ENCODE measurements around the gene OR2Z1.
A peak's percentile ranks its signal among the peaks of the same experiment; 100 is the strongest.
"Not testable (repeated sequence)": the region's sequence is repeated elsewhere in the genome, so short reads cannot be mapped to it uniquely, and the experiment has no call there.

OR2Z1 gene

DNA sequence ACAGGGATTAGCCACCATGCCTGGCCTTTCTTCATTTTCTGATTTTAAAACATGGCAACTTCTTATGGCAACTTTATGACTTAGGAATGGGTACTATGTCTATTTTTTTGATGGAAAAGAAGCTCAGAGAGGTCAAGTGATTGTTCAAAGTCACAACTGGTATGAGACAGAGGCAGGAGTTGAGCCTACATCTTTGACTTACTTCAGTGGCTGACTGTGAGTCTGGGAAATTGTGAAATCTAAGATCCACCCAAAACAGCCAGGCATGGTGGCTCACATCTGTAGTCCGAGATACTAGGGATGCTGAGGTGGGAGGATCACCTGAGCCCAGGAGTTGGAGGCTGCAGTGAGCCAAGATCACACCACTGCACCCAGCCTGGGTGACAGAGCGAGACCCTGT is 20.5 kb upstream of the OR2Z1 start:
- Histone ChIP-seq H3K9me3 (ENCODE audit: insufficient read depth, low read length, severe bottlenecking) (no peaks in the 10 kb centered on the region), H3K4me2 (ENCODE audit: insufficient read depth, low read length) (no peak overlapping the region)
- TF ChIP-seq EZH2 (IDR thresholded peaks at IDR 0.05; ENCODE audit: borderline replicate concordance, low read depth, low read length, severe bottlenecking) = no peak
- TF ChIP-seq, protein P1, sequence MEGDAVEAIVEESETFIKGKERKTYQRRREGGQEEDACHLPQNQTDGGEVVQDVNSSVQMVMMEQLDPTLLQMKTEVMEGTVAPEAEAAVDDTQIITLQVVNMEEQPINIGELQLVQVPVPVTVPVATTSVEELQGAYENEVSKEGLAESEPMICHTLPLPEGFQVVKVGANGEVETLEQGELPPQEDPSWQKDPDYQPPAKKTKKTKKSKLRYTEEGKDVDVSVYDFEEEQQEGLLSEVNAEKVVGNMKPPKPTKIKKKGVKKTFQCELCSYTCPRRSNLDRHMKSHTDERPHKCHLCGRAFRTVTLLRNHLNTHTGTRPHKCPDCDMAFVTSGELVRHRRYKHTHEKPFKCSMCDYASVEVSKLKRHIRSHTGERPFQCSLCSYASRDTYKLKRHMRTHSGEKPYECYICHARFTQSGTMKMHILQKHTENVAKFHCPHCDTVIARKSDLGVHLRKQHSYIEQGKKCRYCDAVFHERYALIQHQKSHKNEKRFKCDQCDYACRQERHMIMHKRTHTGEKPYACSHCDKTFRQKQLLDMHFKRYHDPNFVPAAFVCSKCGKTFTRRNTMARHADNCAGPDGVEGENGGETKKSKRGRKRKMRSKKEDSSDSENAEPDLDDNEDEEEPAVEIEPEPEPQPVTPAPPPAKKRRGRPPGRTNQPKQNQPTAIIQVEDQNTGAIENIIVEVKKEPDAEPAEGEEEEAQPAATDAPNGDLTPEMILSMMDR (IDR thresholded peaks at IDR 0.05; ENCODE audit: borderline replicate concordance, extremely low read depth, low read length, poor library complexity, severe bottlenecking) = no peak

GRCh38 chr19:8702350-8702749 is 19.1 kb upstream of the OR2Z1 start:
- no peaks in the 10 kb centered on the region for H4K20me1 ChIP-seq (ENCODE audit: insufficient read depth, low read length)
- H2AFZ ChIP-seq (ENCODE audit: low read depth, low read length) = no peak overlapping the region
- TF ChIP-seq, protein P1 (IDR thresholded peaks at IDR 0.05; ENCODE audit: borderline replicate concordance, extremely low read depth, low read length, poor library complexity, severe bottlenecking) = no peak
- no peak for TF ChIP-seq EZH2 (IDR thresholded peaks at IDR 0.05; ENCODE audit: borderline replicate concordance, low read depth, low read length, severe bottlenecking)
- no peaks in the 10 kb centered on the region for H3K9me3 ChIP-seq (ENCODE audit: insufficient read depth, low read length, severe bottlenecking)
- no peaks in the 10 kb centered on the region for H3K79me2 ChIP-seq (ENCODE audit: insufficient read depth, low read length)
- peak overlapping the region; percentile 72 for H3K27ac ChIP-seq (ENCODE audit: low read length)
- H3K4me2 ChIP-seq (ENCODE audit: insufficient read depth, low read length) = peak overlapping the region; percentile 39
- peaks cover 59% of the 10 kb centered on the region for H3K4me1 ChIP-seq (ENCODE audit: insufficient read depth, low read length)
- ATAC-seq (ENCODE audit: insufficient read depth, low read depth) = peak; percentile 84
- H3K27me3 ChIP-seq (ENCODE audit: insufficient read depth, low read length, poor library complexity) = no peaks in the 10 kb centered on the region
- no peak overlapping the region; the same call in 1 of the 2 replicates for H3K9ac ChIP-seq (ENCODE audit: low read depth, low read length)
- H3K36me3 ChIP-seq (ENCODE audit: insufficient read depth, low read length) = no peaks in the 10 kb centered on the region
- H3K4me3 ChIP-seq (ENCODE audit: low read depth in 1 of 2, low read length in 2 of 2) = no peak overlapping the region; a peak in 1 of 4 replicates
- peak; percentile 74 for DNase-seq

More for the DNA sequence above, 20.5 kb upstream of the OR2Z1 start:
- no peak for DNase-seq
- H3K36me3 ChIP-seq (ENCODE audit: insufficient read depth, low read length) = no peaks in the 10 kb centered on the region
- H3K27ac ChIP-seq (ENCODE audit: low read length) = no peak overlapping the region; the same call in 1 of the 2 replicates
- ATAC-seq (ENCODE audit: insufficient read depth, low read depth) = no peak
- H3K4me3 ChIP-seq (ENCODE audit: low read depth in 1 of 2, low read length in 2 of 2) = no peak overlapping the region
- no peak overlapping the region for H2AFZ ChIP-seq (ENCODE audit: low read depth, low read length)
- no peaks in the 10 kb centered on the region for H3K27me3 ChIP-seq (ENCODE audit: insufficient read depth, low read length, poor library complexity)
- no peaks in the 10 kb centered on the region for H3K79me2 ChIP-seq (ENCODE audit: insufficient read depth, low read length)
- no peak overlapping the region for H3K9ac ChIP-seq (ENCODE audit: low read depth, low read length)
- no peaks in the 10 kb centered on the region for H4K20me1 ChIP-seq (ENCODE audit: insufficient read depth, low read length)
- peaks cover 55% of the 10 kb centered on the region for H3K4me1 ChIP-seq (ENCODE audit: insufficient read depth, low read length)

GRCh38 chr19:8703223-8703622 is 18.2 kb upstream of the OR2Z1 start:
- no peaks in the 10 kb centered on the region for H3K9me3 ChIP-seq (ENCODE audit: insufficient read depth, low read length, severe bottlenecking)
- H3K36me3 ChIP-seq (ENCODE audit: insufficient read depth, low read length) = no peaks in the 10 kb centered on the region
- ATAC-seq (ENCODE audit: insufficient read depth, low read depth) (no peak), DNase-seq (no peak)
- no peaks in the 10 kb centered on the region for H3K79me2 ChIP-seq (ENCODE audit: insufficient read depth, low read length)
- H3K4me3 ChIP-seq (ENCODE audit: low read depth in 1 of 2, low read length in 2 of 2) = no peak overlapping the region
- TF ChIP-seq EZH2 (IDR thresholded peaks at IDR 0.05; ENCODE audit: borderline replicate concordance, low read depth, low read length, severe bottlenecking) = no peak
- TF ChIP-seq, protein P1 (IDR thresholded peaks at IDR 0.05; ENCODE audit: borderline replicate concordance, extremely low read depth, low read length, poor library complexity, severe bottlenecking) = no peak
- H3K4me1 ChIP-seq (ENCODE audit: insufficient read depth, low read length) = peaks cover 59% of the 10 kb centered on the region
- H3K27me3 ChIP-seq (ENCODE audit: insufficient read depth, low read length, poor library complexity) = no peaks in the 10 kb centered on the region
- no peak overlapping the region for H3K4me2 ChIP-seq (ENCODE audit: insufficient read depth, low read length)
- H2AFZ ChIP-seq (ENCODE audit: low read depth, low read length) = no peak overlapping the region
- H3K27ac ChIP-seq (ENCODE audit: low read length) = peak overlapping the region; percentile 60; the same call in 1 of the 2 replicates
- H4K20me1 ChIP-seq (ENCODE audit: insufficient read depth, low read length) = no peaks in the 10 kb centered on the region
- H3K9ac ChIP-seq (ENCODE audit: low read depth, low read length) = no peak overlapping the region

- peak; percentile 63 for ATAC-seq (ENCODE audit: insufficient read depth, low read depth)
- not testable (repeated sequence) for H4K20me1 ChIP-seq (ENCODE audit: insufficient read depth, low read length); H3K27me3 ChIP-seq (ENCODE audit: insufficient read depth, low read length, poor library complexity); DNase-seq; H3K9ac ChIP-seq (ENCODE audit: low read depth, low read length); H2AFZ ChIP-seq (ENCODE audit: low read depth, low read length); H3K36me3 ChIP-seq (ENCODE audit: insufficient read depth, low read length); H3K79me2 ChIP-seq (ENCODE audit: insufficient read depth, low read length); H3K9me3 ChIP-seq (ENCODE audit: insufficient read depth, low read length, severe bottlenecking); H3K4me3 ChIP-seq (ENCODE audit: low read depth in 1 of 2, low read length in 2 of 2)
- peak overlapping the region; percentile 32; the same call in 1 of the 2 replicates for H3K4me2 ChIP-seq (ENCODE audit: insufficient read depth, low read length)
- H3K4me1 ChIP-seq (ENCODE audit: insufficient read depth, low read length) = peaks cover 63% of the 10 kb centered on the region
- peak overlapping the region; percentile 78 for H3K27ac ChIP-seq (ENCODE audit: low read length)
Measured at GRCh38 chr19:8705304-8705703, 16.1 kb upstream of the OR2Z1 start.
